H7 (cell line): Measurements from ENCODE around the gene SH2D7. TPM values are rescaled to one million over a fixed set of nuclear protein-coding genes. Genes with fewer than 3 reads are reported as not detected.

ENCODE experiments used
- DNase-seq: peaks from one replicate; pipeline ENCODE4 v3.0.0; 2012
- H3K27me3 ChIP-seq: 2 replicates; pipeline ENCODE4 v1.6.0; 2011; ENCODE audit warnings: mild to moderate bottlenecking, low read length; ENCODE audit not compliant: control insufficient read depth, insufficient read depth
- H3K36me3 ChIP-seq: replicated peaks from 2 replicates; pipeline ENCODE4 v1.5.1; 2011; ENCODE audit warnings: low read length; ENCODE audit not compliant: control insufficient read depth, insufficient read depth
- H3K4me3 ChIP-seq: 2 replicates; pipeline ENCODE4 v1.5.1; 2011; ENCODE audit warnings: low read depth, mild to moderate bottlenecking, control low read depth, low read length, moderate library complexity; ENCODE audit not compliant: insufficient read depth
- total RNA-seq: library from RNA; depleted of rRNA; stranded (reverse); fragments of >200 nt; shearing (Covaris generic); gene quantifications from 2 replicates; pipeline ENCODE4 v1.2.3, GENCODE V29; 2014

SH2D7 gene
- total RNA-seq, 1 experiment from 2014 or later = not detected

- Histone ChIP-seq H3K36me3 (peaks cover 1% of the 10 kb centered on the region), H3K4me3 (no peak overlapping the region), H3K27me3 (no peaks in the 10 kb centered on the region)
- no peak for DNase-seq
Observed at GRCh38 chr15:78112551-78112950, 20.2 kb downstream of the SH2D7 start.

- H3K36me3 ChIP-seq = no peaks in the 10 kb centered on the region; the same call in 1 of the 2 replicates
- no peak for DNase-seq
- no peak overlapping the region for H3K4me3 ChIP-seq
- H3K27me3 ChIP-seq = no peaks in the 10 kb centered on the region
Observed at GRCh38 chr15:78120523-78120922, 28.2 kb downstream of the SH2D7 start.

GRCh38 chr15:78125267-78125666 lies 32.9 kb downstream of the SH2D7 start:
- no peaks in the 10 kb centered on the region for H3K27me3 ChIP-seq
- no peak overlapping the region for H3K4me3 ChIP-seq
- no peaks in the 10 kb centered on the region; the same call in 1 of the 2 replicates for H3K36me3 ChIP-seq
- DNase-seq = no peak

DNA sequence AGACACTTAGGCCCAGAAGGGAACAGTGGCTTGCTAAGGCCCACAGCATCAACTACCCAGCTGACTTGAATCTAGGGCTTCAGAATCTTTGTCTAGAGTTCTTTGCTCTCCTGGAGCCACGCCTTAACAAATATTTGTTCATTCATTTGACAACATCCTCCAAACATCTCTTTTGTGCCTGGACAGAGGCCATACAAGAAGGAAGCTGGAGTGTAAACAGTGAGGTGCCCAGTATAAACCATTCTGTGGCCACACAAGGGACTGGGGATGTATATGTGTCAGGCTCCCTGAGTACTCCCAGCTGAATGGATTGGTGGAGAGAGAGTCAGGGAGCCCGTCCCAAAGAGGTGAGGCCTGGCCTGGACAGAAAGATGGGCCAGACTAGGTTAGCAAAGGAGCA lies 35.5 kb downstream of the SH2D7 start:
- H3K4me3 ChIP-seq = no peak overlapping the region
- no peaks in the 10 kb centered on the region for H3K36me3 ChIP-seq
- DNase-seq = no peak

DNA sequence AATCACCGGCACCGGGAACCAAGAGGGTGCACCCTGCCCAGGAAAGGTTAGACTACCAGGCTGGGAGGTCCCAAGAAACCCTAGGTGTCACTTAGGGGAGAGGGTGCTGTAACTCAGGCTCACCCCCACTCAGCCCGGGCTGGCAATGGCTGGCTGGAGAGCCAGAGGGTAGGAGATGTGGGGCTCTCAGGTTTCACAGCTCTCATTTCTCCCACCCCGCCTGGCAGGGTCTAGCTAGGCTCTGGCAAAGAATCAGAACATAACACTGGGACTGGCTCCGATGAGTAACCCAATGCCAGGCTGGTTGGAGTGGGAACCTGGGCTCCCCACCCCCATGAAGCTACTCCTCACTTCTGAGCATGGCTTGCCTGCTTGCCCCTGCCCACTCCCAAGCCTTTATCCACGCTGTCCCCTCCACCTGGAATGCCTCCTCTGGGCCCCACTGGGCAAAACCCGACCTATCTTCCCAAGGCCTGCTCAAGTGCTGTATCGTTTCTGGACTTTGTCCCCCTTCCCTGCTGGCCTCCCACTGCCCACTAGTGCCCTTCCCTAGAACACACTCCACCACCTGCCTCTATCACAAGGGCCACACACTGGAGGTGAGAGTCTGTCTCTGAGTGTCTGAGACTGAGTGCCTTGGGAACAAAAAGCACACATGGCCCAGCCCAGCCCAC lies 36.9 kb downstream of the SH2D7 start:
- peak; percentile 66 for DNase-seq
- H3K36me3 ChIP-seq = no peaks in the 10 kb centered on the region
- no peak overlapping the region for H3K4me3 ChIP-seq
- H3K27me3 ChIP-seq = no peaks in the 10 kb centered on the region

More for the DNA sequence above, 35.5 kb downstream of the SH2D7 start:
- no peaks in the 10 kb centered on the region for H3K27me3 ChIP-seq

DNA sequence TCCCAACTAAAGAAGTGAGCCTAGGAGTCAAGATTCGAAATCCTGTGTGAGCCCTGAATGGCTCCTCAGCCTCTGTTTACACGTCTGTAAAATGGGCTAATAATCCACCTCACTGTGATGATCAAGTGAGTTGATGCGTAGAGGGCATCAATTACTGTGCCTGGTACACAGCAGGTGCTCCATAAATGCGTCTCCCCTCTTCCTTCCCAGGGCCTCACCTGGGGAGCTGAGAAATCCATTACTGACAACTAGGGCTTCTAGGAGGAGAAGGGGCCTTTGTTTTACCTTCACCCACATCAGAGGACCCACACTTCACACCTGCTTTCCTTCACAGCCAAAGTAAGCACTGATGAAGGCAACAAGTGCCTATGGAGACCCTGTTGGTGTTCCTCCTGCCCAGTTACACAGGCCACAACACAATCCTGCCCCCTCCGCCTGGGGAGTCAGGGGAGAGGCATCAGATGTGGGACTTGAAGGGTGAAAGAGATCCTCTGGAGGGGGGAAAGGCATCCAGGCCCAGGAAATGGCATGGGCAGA lies 37.5 kb downstream of the SH2D7 start:
- no peak for DNase-seq
- Histone ChIP-seq H3K27me3 (no peaks in the 10 kb centered on the region), H3K4me3 (no peak overlapping the region), H3K36me3 (no peaks in the 10 kb centered on the region)

- no peaks in the 10 kb centered on the region for H3K36me3 ChIP-seq
- peak overlapping the region; percentile 88 for H3K4me3 ChIP-seq
- peak; percentile 71 for DNase-seq
- H3K27me3 ChIP-seq = no peaks in the 10 kb centered on the region
Observed at GRCh38 chr15:78130466-78131294, 38.3 kb downstream of the SH2D7 start.

GRCh38 chr15:78131295-78132061 lies 39.1 kb downstream of the SH2D7 start, which contains the start of gene CIB2:
CIB2 (minus strand) TSS chr15:78131445; CDS start chr15:78131215, 230 bp downstream.
- Histone ChIP-seq H3K27me3 (no peaks in the 10 kb centered on the region), H3K4me3 (peak within 1 kb of the TSS; percentile 88), H3K36me3 (no peaks in the 10 kb centered on the region)
- peak; percentile 98 for DNase-seq

GRCh38 chr15:78133801-78134200 lies 41.4 kb downstream of the SH2D7 start:
- DNase-seq = no peak
- H3K27me3 ChIP-seq = no peaks in the 10 kb centered on the region
- no peaks in the 10 kb centered on the region for H3K36me3 ChIP-seq
- no peak overlapping the region for H3K4me3 ChIP-seq

GRCh38 chr15:78139578-78139977 lies 47.2 kb downstream of the SH2D7 start:
- Histone ChIP-seq H3K27me3 (no peaks in the 10 kb centered on the region), H3K4me3 (no peak overlapping the region), H3K36me3 (no peaks in the 10 kb centered on the region)
- no peak for DNase-seq

- no peak overlapping the region for H3K4me3 ChIP-seq
- no peaks in the 10 kb centered on the region for H3K36me3 ChIP-seq
- H3K27me3 ChIP-seq = no peaks in the 10 kb centered on the region
- DNase-seq = no peak
Observed at GRCh38 chr15:78140292-78140691, 47.9 kb downstream of the SH2D7 start.

DNA sequence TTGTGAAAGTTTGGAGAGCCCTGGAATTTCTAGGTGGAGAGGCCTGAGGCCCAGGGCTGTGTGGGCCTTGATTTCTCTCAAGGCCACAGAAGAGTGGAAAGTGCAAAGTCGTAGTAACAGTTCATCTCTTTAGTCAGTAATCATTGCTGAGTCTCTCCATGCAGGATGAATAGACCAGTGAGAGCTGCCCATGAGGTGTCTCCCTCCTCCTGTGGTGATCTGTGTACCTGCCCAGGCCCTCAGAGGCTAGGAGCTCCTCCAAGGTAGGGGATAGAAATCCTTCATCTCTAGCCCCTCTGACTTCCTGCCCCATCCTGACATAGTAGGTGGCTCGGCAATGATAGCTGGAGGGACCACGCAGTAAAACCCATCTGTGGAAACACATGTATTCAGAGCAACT lies 50.0 kb downstream of the SH2D7 start:
- DNase-seq = no peak
- H3K4me3 ChIP-seq = no peak overlapping the region
- H3K36me3 ChIP-seq = no peaks in the 10 kb centered on the region
- no peaks in the 10 kb centered on the region for H3K27me3 ChIP-seq

- H3K4me3 ChIP-seq = no peak overlapping the region
- no peaks in the 10 kb centered on the region for H3K27me3 ChIP-seq
- no peaks in the 10 kb centered on the region for H3K36me3 ChIP-seq
- DNase-seq = no peak
Observed at GRCh38 chr15:78146425-78147154, 54.2 kb downstream of the SH2D7 start.

GRCh38 chr15:78147566-78147965 lies 55.2 kb downstream of the SH2D7 start:
- H3K27me3 ChIP-seq = no peaks in the 10 kb centered on the region
- H3K4me3 ChIP-seq = no peak overlapping the region
- DNase-seq = no peak
- no peaks in the 10 kb centered on the region for H3K36me3 ChIP-seq
